Raji (cell line): ENCODE data around the gene ZDBF2.

Source experiments
- POLR2A ChIP-seq: IDR thresholded peaks from 2 replicates; pipeline ENCODE4 v1.6.1; 2011; ENCODE audit warnings: low read depth, low read length, control low read depth; ENCODE audit not compliant: insufficient read depth

ZDBF2 gene

DNA sequence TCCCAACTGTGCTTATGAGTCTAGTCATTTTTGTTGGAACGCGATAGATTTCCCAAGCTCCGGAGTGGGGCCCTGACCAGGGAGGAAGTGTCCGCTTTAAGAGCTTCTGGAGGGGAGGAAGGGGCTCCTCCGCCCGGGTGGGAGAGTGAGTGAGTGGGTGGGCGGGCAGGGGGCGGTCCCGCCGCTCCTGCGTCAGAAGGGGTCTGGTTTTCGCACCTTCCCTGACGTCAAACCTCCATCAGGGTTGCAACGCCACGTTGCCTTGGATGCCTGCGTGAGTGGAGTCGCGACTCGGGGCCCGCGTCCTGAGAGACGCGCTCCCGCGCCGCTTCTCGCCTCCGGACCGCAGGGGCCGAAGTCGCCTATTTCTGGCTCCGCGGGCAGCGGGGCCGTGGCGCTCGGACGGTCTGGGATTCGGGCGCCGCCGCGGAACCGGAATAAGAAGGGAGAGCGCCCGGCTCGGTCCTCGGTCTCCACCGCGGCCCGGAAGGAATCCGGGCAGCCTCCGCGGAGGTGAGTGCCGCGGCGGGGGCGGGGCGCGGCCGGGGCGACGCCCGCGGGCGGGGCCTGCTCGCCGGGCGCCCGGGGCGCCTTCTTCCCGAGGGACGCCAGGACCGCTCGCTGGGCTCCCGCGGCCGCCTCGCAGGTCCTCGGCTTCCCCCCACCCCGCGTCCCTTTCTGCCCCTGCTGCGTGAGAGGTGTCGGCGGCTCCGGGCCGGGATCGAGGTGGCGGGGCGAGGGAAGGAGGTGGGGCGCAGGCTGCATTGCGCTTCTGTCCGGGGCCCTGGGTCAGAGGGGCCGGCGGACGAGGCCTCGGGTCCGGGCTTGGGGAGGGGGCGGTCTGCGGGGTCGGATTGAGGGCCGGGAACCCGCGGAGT is at the start of gene ZDBF2:
Gene ZDBF2 (plus strand): TSS at position 230 of the 878 bp plus-strand sequence. CDS start 7,187 bp downstream, outside the sequence.
- no peak for TF ChIP-seq POLR2A

DNA sequence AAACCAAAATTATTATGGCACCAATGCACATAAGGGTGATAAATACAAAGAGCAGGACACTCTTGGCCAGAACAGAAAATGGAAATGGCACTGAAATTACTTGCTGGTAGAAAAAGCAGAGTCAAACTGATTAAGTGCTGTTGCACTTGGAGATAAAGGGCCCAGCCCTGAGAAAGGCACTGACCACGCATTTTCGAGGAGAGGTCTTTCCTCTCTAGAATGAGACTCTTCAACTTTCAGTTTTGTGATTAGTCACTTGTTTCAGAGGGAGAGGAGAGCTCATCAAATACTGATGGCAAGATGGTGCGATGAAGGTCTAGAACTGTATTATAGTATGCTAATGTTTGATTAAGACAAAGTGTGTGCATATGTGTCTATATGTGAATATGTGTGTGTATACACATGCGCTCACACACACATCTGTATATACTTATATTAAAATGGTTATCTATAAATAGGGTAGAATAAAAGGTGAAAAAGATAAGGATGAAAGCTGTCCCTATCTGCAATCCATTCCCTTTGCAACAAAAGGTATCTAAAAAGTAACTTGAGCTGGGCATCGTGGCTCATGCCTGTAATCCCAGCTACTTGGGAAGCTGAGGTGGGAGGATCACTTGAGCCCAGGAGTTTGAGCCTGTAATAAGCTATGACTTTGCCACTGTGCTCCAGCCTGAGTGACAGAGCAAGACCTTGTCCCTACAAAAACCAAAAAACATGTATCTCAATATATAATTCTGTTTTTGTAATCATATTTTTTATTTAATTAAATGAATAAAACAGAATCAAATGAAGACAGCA is 48.8 kb upstream of the ZDBF2 start:
- no peak for TF ChIP-seq POLR2A

DNA sequence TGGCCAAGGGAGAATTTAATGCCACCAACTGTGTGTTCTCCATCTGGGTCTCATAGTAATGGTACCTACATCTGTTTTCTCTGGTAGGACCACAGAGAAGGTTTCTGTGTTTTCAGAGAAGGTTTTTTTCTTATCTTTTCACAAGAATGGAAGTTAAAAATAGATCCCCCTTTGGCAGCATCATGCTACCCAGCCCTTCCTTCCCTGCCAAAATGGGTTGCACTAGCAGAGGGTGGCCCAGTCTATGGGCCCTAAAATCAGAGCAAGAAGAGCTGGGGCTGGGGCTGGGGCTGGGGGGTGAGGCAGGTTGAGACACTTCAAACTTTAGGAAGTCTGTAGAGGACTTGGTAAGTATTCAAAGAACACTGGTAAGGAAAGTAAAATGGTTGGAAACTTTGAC is 44.8 kb upstream of the ZDBF2 start:
- no peak for TF ChIP-seq POLR2A

DNA sequence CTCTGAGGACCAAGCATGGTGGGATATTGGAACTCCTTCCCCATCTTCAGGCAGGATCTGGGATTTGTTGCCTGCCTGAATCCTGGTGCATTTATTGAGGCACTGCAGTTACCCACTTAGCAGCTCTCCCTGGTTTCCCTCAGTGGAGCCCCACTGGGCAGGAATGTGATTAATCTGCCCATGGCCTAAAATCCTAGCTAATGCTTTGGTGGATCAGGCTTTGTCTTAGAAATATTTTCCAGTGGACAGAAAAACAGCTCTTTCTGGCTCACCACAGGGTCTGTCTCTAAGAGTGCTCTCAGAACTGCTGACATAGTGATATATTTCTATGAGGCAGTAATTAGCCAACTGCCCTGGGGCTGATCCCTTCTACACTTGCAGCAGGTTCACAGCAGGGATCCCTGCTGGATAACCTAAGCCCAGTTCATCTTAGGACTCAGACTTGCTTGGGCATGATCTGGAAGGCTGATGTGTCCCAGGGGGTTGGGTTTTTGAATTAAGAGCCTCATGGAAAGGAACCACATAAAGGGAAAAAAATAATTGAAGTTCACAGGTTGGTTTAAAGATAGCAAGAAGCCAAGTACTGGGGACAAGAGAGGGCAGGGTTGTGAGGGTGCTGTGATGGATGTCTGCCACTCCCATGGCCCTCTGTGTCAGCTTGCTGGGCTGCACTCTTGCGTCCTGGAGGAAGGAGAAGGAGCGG is 44.3 kb upstream of the ZDBF2 start:
- no peak for TF ChIP-seq POLR2A

DNA sequence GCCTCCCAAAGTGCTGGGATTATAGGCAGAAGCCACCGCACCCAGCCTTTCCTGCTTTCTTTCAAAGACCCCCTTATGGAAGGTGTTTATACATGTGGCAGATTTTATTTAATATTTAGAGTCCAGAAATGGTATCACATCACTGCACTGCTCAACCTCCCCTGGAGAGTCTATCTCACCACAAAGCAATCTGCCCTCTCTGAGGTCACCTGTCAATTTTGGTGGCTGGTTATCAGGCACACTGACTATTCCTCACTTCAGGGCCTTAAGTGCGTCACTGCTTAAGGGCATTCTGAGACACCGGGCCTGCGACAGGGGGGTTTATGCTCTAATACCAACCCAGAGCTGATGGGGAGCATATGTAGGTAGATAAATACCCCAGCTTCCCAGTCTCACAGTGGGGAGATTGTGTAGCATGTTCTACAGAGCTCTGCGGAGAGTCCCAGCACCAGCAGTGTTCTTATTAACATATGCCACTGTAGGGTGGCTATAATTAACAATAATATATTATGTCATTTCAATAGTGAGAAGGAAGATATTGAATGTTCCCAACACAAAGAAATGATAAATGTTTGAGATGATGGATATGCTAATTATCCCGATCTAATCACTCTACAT is 42.7 kb upstream of the ZDBF2 start:
- no peak for TF ChIP-seq POLR2A

DNA sequence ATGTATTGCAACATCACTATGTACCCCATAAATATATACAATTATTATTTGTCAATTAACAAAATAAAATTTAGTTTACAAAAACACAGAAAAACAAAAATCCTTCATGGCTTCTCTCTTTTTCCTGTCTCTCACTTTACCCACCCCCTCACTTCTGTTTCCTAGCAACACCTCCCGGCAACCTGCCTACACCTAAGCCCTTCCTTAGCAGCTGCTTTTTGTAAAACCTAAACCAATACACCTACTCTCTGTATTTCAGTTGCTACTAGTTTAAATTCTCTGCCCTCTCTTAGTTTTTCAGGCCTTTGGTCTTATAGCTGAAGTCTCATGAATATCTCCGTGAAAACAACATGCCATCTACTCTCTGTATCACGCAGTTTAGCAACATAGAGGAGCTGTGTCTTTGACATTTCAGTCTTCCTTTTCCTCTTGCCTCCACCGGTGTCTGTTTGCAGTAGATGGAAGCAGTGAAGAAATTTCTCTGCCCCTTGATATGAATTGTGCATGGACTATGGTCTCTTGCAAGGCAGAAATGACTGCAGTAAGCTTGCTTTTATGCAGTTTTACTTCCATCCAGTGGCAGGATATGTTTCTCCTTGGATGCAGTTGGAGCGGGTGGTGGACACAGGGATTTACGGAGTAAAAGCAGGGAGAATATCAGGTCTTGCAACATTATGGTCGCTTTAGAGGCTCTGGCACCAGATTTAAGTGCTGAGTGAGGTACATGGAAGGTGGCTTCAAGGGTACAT is 42.0 kb upstream of the ZDBF2 start:
- TF ChIP-seq POLR2A = no peak

DNA sequence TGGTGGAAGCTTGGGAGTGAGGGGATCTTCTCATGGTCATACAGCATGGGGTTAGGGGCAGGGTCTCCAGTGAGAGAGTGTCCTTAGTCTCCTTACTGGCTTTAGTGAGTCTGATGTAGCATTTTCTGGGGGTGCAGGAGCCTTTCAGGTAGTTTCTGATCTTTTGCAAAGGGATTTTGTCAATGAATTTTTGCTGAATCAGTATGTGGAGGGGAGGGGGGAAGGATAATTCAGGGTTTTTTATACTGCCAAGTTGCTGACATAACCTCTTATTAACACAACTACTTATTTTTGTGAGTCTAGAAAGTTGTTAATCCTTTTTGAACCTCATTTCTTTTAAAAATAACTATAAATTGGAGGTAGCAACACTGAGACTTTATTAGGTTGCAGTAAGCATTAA is 35.3 kb upstream of the ZDBF2 start:
- TF ChIP-seq POLR2A = no peak

DNA sequence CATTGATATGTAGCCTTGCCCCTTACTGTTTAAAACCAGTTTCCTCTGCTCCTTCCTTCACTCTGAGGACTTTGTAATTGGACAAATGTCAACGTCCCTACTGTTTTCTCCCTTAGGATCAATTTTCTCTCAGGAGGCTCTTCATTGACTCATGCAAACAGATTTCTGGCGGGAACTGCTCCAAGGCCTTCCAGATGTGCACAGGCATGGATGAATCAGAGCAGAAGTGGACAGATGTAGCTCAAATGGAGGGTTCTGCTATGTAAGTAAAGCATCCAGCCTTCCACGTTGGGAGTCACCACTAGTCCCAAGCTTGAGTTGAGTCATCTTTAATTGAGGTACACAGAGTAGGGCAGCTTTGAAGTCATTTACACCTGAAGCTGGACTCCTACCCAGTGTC is 34.1 kb upstream of the ZDBF2 start:
- TF ChIP-seq POLR2A = no peak

DNA sequence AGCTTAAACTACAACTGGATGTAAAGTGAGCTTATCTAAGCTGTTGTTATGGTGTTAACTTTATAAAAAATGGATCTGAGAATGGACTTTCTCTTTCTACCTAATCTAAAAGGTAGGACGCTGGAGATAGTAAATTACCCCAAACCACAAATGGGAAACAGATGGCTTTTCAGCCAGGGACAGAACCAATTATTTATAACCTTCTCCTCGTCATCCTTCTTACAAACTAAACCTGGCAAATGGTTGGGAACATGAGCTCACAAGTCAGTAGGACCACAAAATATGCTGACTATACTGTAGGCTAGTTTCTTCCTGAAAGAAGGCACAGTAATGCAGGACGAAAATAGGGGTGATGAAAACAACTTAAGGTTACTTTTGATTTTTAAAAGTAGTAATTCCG is 32.7 kb upstream of the ZDBF2 start:
- no peak for TF ChIP-seq POLR2A

DNA sequence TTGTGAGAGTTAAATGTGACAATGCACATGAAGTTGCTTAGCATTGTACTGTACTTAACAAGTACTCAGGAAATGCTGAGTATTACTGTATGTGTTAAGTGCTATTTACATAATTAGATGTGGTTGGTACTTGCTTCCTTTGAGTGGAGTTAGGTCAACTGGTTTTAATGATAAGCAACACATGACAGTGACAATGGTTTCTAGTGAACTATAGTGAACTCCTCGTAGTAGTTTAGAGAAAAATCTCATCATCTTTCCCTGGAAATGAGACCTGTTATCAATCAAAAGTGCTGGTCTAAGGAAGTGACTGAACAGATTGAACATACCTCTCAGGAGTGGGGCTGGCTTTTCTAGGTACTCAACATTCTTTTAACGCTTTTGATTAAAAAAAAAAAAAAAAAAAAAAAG is 29.2 kb upstream of the ZDBF2 start:
- TF ChIP-seq POLR2A = no peak

DNA sequence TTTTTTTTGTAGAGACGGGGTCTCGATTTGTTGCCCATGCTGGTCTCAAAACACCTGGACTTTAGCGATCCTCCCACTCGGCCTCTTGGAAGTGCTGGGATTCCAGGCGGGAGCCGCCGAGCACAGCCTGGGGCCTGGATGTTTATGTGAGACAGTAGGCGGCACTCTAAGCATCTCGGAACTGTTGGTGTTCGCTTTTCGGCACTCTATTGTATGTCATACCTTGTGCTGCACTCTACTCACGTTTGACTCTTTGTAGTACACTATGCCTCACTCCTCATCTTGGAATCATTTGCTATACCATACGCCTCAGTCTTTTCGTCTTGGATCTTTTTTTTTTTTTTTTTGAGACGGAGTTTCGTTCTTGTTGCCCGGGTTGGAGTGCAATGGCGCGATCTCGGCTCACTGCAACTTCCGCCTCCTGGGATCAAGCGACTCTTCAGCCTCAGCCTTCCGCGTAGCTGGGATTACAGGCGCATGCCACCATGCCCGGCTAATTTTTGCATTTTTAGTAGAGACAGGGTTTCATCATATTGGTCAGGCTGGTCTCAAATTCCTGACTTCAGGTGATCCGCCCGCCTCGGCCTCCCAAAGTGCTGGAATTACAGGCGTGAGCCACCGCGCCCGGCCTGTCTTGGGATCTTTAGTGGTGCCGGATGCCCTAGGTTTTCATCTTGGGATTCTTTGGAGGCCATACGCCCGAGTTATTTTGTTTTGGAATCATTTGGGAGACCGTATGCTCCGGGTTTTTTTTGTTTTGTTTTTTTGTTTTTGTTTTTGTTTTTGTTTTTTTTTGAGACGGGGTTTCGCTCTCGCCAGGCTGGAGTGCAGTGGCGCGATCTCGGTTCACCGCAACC is 24.2 kb upstream of the ZDBF2 start:
- TF ChIP-seq POLR2A = no peak

DNA sequence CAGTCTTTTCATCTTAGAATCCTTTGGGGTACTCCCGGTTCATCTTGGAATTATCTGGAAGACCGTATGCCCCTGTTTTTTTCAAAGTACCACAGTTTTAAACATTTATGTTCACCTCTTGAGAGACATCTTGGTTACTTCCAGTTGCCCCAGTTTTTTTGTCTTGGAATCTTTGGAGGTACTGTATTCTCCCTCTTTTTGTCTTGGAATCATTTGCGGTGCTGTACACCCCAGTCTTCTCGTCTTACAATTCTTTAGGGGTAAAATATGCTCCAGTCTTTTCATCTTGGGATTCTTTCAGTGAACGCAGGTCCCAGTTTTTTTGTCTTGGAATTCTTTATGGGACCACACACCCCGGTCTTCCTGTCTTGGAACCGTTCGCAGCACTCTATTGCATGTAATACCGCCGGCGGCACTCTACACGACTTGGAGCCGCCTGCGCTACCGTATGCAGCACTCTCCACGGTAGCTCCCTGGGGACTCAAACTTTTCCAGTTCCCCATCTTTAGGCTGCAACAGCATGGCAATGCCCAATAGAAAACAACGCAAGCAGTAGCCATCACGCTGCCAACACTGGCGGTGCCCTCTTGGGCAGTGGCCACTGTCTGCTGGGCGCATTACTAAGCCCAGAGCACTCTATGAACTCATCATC is 21.2 kb upstream of the ZDBF2 start:
- TF ChIP-seq POLR2A = no peak

DNA sequence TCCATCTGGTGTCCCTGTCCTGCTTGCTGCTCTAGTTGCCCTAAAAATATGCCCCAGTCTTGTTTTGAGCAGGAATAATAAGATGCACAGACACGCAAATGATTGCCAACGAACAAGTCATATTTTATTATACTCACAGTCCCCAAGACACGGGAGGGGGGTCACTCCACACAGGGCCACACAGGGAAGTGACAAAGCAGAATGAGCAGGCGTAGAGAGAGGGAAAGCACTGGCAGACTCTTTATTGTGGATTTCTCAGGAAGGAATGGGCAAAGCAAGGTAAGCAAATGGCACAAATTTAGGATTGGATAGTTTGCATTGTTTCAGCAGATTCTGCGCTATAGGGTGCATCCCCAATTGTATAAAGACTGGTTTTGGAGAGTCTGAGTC is 20.7 kb upstream of the ZDBF2 start:
- no peak for TF ChIP-seq POLR2A
